Measurements from ENCODE around the gene MATN3. TPM values are rescaled to one million over a fixed set of nuclear protein-coding genes. Genes with fewer than 3 reads are reported as not detected.

MATN3 gene
- total and polyA plus RNA-seq, 2 of the 8 experiments (the other 6 are each of a cell fraction or from before 2014, with no cell fraction given) = 3.0 to 9.9 TPM

DNA sequence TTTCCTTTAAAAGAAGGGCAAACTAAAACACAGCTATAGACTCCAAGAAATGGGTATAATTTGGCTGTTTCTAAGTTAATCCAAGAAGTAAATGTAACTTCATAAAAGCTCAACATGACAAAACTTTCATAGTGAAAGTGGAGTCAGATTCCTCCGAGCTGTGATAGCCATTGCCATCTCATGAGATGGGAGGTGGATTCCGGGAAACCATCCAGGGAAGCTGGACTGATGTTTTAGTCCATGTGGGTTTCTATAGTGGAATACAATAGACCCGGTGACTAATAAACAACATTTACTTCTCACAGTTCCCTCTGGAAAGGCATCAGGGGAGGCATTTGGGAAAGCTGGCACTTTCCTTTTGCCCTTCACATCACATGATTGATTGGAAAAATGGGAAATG is 49.0 kb upstream of the MATN3 start:
- Histone ChIP-seq H3K36me3 (ENCODE audit: control insufficient read depth in 2 of 4, insufficient read depth in 4 of 4, low read length in 3 of 4) (no peaks in the 10 kb centered on the region), H3K9ac (replicated peaks in 1 of 4; ENCODE audit: extremely low read depth in 1 of 4, low read depth in 3 of 4, low read length in 3 of 4) (no peak overlapping the region), H3K4ac (replicated peaks; ENCODE audit: insufficient read length, low read depth, low read length) (no peak overlapping the region), H3K18ac (ENCODE audit: extremely low read depth, low read length) (no peak overlapping the region), H3K27me3 (replicated peaks in 1 of 4; ENCODE audit: control insufficient read depth in 3 of 4, extremely low read depth in 1 of 4, insufficient read depth in 3 of 4, low read length in 3 of 4) (no peaks in the 10 kb centered on the region), H2AK5ac (ENCODE audit: low read depth, low read length) (no peak overlapping the region), H3K9me3 (ENCODE audit: insufficient read depth in 2 of 2, low read depth in 1 of 2, low read length in 1 of 2) (no peaks in the 10 kb centered on the region), H3K4me2 (ENCODE audit: insufficient read depth in 1 of 2, low read depth in 2 of 2, low read length in 2 of 2) (no peak overlapping the region), H2BK12ac (ENCODE audit: low read depth, low read length) (no peak overlapping the region), H2BK15ac (ENCODE audit: low read length) (no peak overlapping the region), H4K8ac (ENCODE audit: extremely low read depth, insufficient read depth, low read length) (no peak overlapping the region), H2BK5ac (ENCODE audit: low read depth, low read length) (no peak overlapping the region), H3K79me2 (ENCODE audit: control insufficient read depth in 1 of 2, insufficient read depth in 2 of 2, low read length in 2 of 2) (no peaks in the 10 kb centered on the region), H4K20me1 (replicated peaks in 1 of 2; ENCODE audit: control insufficient read depth in 1 of 2, insufficient read depth in 2 of 2, low read length in 2 of 2) (no peaks in the 10 kb centered on the region), H3K79me1 (ENCODE audit: low read depth, low read length) (no peaks in the 10 kb centered on the region), H3K27ac (ENCODE audit: low read depth, low read length) (no peak overlapping the region), H3K23me2 (ENCODE audit: low read depth, low read length) (no peaks in the 10 kb centered on the region), H2BK120ac (replicated peaks; ENCODE audit: low read depth, low read length) (no peak overlapping the region), H4K91ac (replicated peaks; ENCODE audit: insufficient read length, low read length) (no peak overlapping the region), H3K23ac (ENCODE audit: insufficient read length) (no peak overlapping the region), H3K56ac (replicated peaks; ENCODE audit: insufficient read length, low read depth, low read length) (no peak overlapping the region), H3K4me1 (replicated peaks in 1 of 4; ENCODE audit: control insufficient read depth in 3 of 4, insufficient read depth in 4 of 4, low read length in 3 of 4) (no peaks in the 10 kb centered on the region), H2AFZ (ENCODE audit: low read length) (no peak overlapping the region), H2BK20ac (ENCODE audit: low read length) (no peak overlapping the region), H4K5ac (ENCODE audit: insufficient read length, low read depth, low read length) (no peak overlapping the region), H3K4me3 (ENCODE audit: extremely low read depth in 1 of 4, insufficient read depth in 2 of 4, low read depth in 3 of 4, low read length in 4 of 4) (no peak overlapping the region), H3K14ac (ENCODE audit: insufficient read length) (no peak overlapping the region)
- ChIA-PET POLR2A (ENCODE audit: partially characterized antibody) (interaction anchor here (0.6 to 2.5 kb wide), 3 partner anchors 9 to 315 kb away, joined by 3 to 12 read pairs (median 4); partner anchors contain the start of gene LAPTM4A), CTCF (ENCODE audit: partially characterized antibody) (interaction anchor here (0.9 to 3.6 kb wide), 4 partner anchors 9 to 46 kb away, joined by 3 to 19 read pairs (median 3); no protein-coding TSS in a partner anchor)
- FAIRE-seq (no peak), DNase-seq (ENCODE audit: low read depth in 1 of 2, low spot score in 2 of 2) (no peak)
- no peak for TF ChIP-seq EZH2 (IDR thresholded peaks at IDR 0.05; ENCODE audit: low read depth, low read length, severe bottlenecking)
- no peak for TF ChIP-seq RFX5 (IDR thresholded peaks at IDR 0.05; ENCODE audit: borderline replicate concordance, low read depth, low read length)
- no peak for TF ChIP-seq HDAC6 (IDR thresholded peaks at IDR 0.05; ENCODE audit: low read depth, low read length)
- TF ChIP-seq, protein P1, sequence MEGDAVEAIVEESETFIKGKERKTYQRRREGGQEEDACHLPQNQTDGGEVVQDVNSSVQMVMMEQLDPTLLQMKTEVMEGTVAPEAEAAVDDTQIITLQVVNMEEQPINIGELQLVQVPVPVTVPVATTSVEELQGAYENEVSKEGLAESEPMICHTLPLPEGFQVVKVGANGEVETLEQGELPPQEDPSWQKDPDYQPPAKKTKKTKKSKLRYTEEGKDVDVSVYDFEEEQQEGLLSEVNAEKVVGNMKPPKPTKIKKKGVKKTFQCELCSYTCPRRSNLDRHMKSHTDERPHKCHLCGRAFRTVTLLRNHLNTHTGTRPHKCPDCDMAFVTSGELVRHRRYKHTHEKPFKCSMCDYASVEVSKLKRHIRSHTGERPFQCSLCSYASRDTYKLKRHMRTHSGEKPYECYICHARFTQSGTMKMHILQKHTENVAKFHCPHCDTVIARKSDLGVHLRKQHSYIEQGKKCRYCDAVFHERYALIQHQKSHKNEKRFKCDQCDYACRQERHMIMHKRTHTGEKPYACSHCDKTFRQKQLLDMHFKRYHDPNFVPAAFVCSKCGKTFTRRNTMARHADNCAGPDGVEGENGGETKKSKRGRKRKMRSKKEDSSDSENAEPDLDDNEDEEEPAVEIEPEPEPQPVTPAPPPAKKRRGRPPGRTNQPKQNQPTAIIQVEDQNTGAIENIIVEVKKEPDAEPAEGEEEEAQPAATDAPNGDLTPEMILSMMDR (IDR thresholded peaks at IDR 0.05; ENCODE audit: control extremely low read depth in 1 of 3, insufficient read depth in 1 of 3, low read depth in 1 of 3, low read length in 3 of 3) = no peak
- TF ChIP-seq TEAD4 (IDR thresholded peaks at IDR 0.05; ENCODE audit: low read depth, low read length) = no peak
- no peak for TF ChIP-seq SP2 (IDR thresholded peaks at IDR 0.05; ENCODE audit: low read length)
- no peak for TF ChIP-seq CBX8 (IDR thresholded peaks at IDR 0.05; ENCODE audit: borderline replicate concordance, low read depth, low read length)
- no peak for TF ChIP-seq TAF1 (IDR thresholded peaks at IDR 0.05; ENCODE audit: low read depth, low read length)
- TF ChIP-seq, protein P2, sequence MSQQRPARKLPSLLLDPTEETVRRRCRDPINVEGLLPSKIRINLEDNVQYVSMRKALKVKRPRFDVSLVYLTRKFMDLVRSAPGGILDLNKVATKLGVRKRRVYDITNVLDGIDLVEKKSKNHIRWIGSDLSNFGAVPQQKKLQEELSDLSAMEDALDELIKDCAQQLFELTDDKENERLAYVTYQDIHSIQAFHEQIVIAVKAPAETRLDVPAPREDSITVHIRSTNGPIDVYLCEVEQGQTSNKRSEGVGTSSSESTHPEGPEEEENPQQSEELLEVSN (IDR thresholded peaks at IDR 0.05) = no peak
- TF ChIP-seq ASH2L (IDR thresholded peaks at IDR 0.05; ENCODE audit: low read length) = no peak
- TF ChIP-seq FOSL1 (IDR thresholded peaks at IDR 0.05; ENCODE audit: insufficient read depth, low read depth, low read length) = no peak
- 93% methylated on average over 3 of the region's 3 CpGs; no CpG with 5 or more reads in 1 of the 2 experiments for WGBS, 2 experiments (ENCODE audit: extremely low coverage in 1 of 2, insufficient coverage in 1 of 2, insufficient read length in 1 of 2, insufficient replicate concordance in 2 of 2, low coverage in 1 of 2, low lambda C conversion rate in 2 of 2, missing lambda C conversion rate in 1 of 2)

All from H1 (cell line).